DOHH2 (cell line): Measurements from ENCODE around the gene KIF26A.

Experiments
- H3F3A ChIP-seq: fragments of 200-600 bp; sonication (generic), shearing (Covaris generic); 2 replicates; pipeline ENCODE4 v1.6.0; 2016; ENCODE audit warnings: antibody characterized with exemption, mild to moderate bottlenecking; ENCODE audit not compliant: control insufficient read depth, insufficient read depth
- H3K27ac ChIP-seq: fragments of 200-600 bp; sonication (generic); 2 replicates; pipeline ENCODE4 v1.5.1; 2014; ENCODE audit warnings: low read depth, mild to moderate bottlenecking, low read length, moderate library complexity
- H3K27me3 ChIP-seq: fragments of 200-600 bp; sonication (generic); 2 replicates; pipeline ENCODE4 v1.6.1; 2014; ENCODE audit warnings: mild to moderate bottlenecking, low read length, mixed read lengths; ENCODE audit not compliant: control insufficient read depth
- H3K36me3 ChIP-seq: fragments of 200-600 bp; sonication (generic); 2 replicates; pipeline ENCODE4 v1.6.1; 2014; ENCODE audit warnings: mild to moderate bottlenecking, low read length, moderate library complexity, mixed read lengths; ENCODE audit not compliant: control insufficient read depth
- H3K4me1 ChIP-seq: fragments of 200-600 bp; sonication (generic); 2 replicates; pipeline ENCODE4 v1.6.1; 2014; ENCODE audit warnings: mild to moderate bottlenecking, low read length, mixed read lengths; ENCODE audit not compliant: control insufficient read depth
- H3K4me2 ChIP-seq: fragments of 200-600 bp; sonication (generic); 2 replicates; pipeline ENCODE4 v1.6.0; 2014; ENCODE audit warnings: mild to moderate bottlenecking, low read length, moderate library complexity
- H3K4me3 ChIP-seq: fragments of 200-600 bp; sonication (generic); 2 replicates; pipeline ENCODE4 v1.5.1; 2014; ENCODE audit warnings: mild to moderate bottlenecking, low read length, mixed read lengths
- H3K79me2 ChIP-seq: fragments of 200-600 bp; sonication (generic); 2 replicates; pipeline ENCODE4 v1.6.1; 2014; ENCODE audit warnings: mild to moderate bottlenecking, low read length, mixed read lengths; ENCODE audit not compliant: control insufficient read depth
- H3K9me2 ChIP-seq: fragments of 200-600 bp; sonication (generic); replicated peaks from 2 replicates; pipeline ENCODE4 v1.6.1; 2014; ENCODE audit warnings: mild to moderate bottlenecking, low read length, mixed read lengths; ENCODE audit not compliant: control insufficient read depth
- H3K9me3 ChIP-seq: fragments of 200-600 bp; sonication (generic); 2 replicates; pipeline ENCODE4 v1.6.1; 2014; ENCODE audit warnings: antibody characterized with exemption, low read length, mixed read lengths; ENCODE audit not compliant: control insufficient read depth, insufficient read depth
- H4K20me1 ChIP-seq: fragments of 200-600 bp; sonication (generic); 2 replicates; pipeline ENCODE4 v1.6.0; 2014; ENCODE audit warnings: low read depth, mild to moderate bottlenecking, antibody characterized with exemption, low read length, moderate library complexity; ENCODE audit not compliant: control insufficient read depth, insufficient read depth
- EZH2phosphoT487 ChIP-seq: fragments of 200-600 bp; sonication (generic); IDR thresholded peaks from 2 replicates; pipeline ENCODE4 v1.6.1; 2017; ENCODE audit warnings: borderline replicate concordance, mild to moderate bottlenecking, antibody characterized with exemption, low read length, moderate library complexity, mixed read lengths
- TF ChIP-seq, protein P1 (sequence below): fragments of 200-600 bp; sonication (generic); IDR thresholded peaks from one replicate; pipeline ENCODE4 v1.5.1; 2014; ENCODE audit warnings: antibody characterized with exemption, mild to moderate bottlenecking, low read depth, low read length; ENCODE audit not compliant: poor library complexity, severe bottlenecking

The KIF26A gene

DNA sequence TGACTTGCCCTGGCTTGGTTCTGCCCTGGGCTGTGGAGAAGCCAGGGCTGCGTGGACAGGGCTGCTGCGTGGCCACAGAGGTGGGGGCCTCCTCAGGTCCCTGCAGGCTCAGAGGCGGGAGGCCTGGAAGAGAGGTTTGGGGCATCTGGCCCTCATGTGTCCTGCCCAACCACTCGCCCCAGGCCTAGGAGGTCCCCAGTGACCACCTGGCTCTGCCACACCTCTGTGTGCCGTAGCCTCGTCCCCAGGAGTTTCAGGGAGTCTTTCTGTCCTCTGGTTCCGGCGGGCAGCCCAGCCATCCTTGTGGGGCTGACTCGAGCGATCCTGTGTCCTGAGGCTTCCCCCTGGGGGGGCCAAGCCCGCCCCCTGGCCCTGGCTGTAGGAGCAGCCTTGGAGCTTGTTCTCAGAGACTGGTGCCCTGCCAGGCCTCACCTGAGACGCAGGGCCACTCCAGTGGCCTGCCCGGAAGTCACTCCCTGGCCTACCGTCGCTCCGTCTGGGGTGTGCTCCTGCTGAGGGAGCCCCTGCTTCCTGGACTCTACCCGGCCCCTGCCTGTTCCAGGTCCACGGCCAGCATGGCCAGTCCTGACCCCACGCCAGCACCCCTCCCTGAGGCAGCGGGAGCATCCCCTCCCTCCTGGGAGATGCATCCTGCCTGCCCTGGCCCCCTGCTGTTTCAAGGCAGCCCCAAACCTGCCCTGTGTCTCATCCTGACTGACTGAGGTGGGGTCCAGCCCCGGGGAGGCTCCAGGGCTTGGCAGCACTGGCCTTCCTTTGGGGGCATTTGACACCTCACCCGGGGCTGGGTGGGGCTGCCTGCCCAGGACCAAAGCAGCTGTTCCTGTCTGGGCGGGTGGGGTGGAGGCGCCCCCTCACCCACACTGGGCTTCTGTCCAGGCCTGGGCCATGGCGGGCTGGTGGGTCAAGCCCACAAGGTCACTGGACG lies 39.0 kb upstream of the KIF26A start:
- Histone ChIP-seq H3K36me3 (no peaks in the 10 kb centered on the region), H3K27ac (no peak overlapping the region), H3K9me2 (no peaks in the 10 kb centered on the region), H3K4me2 (no peak overlapping the region), H3F3A (no peaks in the 10 kb centered on the region), H4K20me1 (no peaks in the 10 kb centered on the region), H3K4me3 (no peak overlapping the region), H3K4me1 (no peaks in the 10 kb centered on the region), H3K27me3 (no peaks in the 10 kb centered on the region), H3K79me2 (no peaks in the 10 kb centered on the region), H3K9me3 (no peaks in the 10 kb centered on the region)
- TF ChIP-seq, protein P1, sequence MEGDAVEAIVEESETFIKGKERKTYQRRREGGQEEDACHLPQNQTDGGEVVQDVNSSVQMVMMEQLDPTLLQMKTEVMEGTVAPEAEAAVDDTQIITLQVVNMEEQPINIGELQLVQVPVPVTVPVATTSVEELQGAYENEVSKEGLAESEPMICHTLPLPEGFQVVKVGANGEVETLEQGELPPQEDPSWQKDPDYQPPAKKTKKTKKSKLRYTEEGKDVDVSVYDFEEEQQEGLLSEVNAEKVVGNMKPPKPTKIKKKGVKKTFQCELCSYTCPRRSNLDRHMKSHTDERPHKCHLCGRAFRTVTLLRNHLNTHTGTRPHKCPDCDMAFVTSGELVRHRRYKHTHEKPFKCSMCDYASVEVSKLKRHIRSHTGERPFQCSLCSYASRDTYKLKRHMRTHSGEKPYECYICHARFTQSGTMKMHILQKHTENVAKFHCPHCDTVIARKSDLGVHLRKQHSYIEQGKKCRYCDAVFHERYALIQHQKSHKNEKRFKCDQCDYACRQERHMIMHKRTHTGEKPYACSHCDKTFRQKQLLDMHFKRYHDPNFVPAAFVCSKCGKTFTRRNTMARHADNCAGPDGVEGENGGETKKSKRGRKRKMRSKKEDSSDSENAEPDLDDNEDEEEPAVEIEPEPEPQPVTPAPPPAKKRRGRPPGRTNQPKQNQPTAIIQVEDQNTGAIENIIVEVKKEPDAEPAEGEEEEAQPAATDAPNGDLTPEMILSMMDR: no peak
- no peak for TF ChIP-seq EZH2phosphoT487

DNA sequence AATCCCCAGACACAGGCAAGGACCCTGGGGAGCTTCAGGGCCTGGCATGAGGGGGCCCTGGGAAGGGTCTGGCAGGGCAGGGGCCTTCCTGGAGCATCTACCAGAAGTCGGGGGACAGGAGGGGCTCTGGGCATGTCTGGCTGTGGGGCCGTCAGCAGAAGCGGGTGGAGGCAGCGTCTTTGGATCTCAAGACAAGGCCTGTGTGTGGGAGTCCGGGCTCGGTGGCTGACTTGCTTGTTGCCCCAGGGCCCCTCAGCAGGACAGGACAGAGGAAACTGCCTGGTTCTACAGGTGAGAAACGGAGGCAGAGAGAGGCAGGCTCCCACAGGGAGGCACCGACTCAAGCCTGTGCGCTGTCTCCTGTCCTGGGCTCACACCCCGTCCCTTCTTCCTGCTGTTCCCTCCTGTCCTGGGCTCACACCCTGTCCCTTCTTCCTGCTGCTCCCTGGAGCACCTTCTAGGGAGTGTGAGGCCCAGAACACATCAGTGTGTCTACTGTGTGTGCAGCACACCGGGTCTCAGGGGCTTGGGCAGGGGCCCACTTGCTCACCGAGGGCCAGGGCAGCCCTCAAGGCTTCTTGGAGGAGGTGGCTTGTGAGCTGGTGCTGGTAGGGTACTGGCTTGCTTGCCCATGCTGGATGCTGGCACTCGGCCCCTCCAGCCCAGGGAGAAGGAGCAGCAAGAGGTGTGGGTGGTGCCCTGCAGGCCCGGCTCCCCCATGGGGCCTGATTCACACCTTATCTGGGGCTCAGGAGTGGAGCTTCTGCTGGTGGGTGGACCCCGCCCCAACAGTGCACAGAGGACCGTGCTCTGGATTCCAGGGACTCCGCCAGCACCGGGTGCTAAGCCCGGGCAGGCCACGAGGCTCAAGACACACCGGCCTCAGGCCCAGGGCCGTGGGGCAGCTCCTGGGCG lies 38.0 kb upstream of the KIF26A start:
- Histone ChIP-seq H3K9me3 (no peaks in the 10 kb centered on the region), H3F3A (no peaks in the 10 kb centered on the region), H3K9me2 (no peaks in the 10 kb centered on the region), H3K27me3 (no peaks in the 10 kb centered on the region), H3K4me2 (no peak overlapping the region), H3K27ac (no peak overlapping the region), H4K20me1 (no peaks in the 10 kb centered on the region), H3K79me2 (no peaks in the 10 kb centered on the region), H3K4me3 (no peak overlapping the region), H3K4me1 (no peaks in the 10 kb centered on the region), H3K36me3 (no peaks in the 10 kb centered on the region)
- TF ChIP-seq, protein P1: no peak
- no peak for TF ChIP-seq EZH2phosphoT487

DNA sequence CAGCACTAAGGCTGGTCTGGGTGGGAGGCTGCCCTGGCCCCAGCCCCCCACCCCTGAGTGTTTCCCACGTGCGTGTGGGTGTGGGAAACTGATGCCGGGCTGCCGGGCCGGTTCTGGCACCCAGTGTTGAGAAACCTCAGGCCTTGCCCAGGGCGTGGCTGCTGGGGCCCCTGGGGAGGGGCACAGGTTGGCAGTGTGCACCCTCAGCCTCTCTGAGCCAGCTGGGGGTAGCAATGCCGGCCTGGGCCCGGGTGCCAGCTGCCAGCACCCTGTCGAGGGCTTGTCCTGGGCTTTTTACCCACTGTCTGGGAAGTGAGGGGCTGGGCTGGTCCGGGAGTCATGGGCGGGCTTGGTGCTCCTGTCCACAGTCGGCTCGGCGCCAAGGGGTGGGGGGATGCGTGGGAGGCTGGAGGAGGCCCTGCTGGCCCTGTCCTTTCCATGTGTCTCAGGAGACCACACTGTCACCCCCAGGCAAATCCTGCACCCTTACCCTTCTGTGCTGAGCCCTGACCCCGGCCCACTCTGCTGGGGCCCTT lies 37.2 kb upstream of the KIF26A start:
- Histone ChIP-seq H3K4me1 (no peaks in the 10 kb centered on the region), H3F3A (no peaks in the 10 kb centered on the region), H3K36me3 (no peaks in the 10 kb centered on the region), H3K9me2 (no peaks in the 10 kb centered on the region), H3K27ac (no peak overlapping the region), H3K9me3 (no peaks in the 10 kb centered on the region), H3K4me3 (no peak overlapping the region), H3K4me2 (no peak overlapping the region), H3K27me3 (no peaks in the 10 kb centered on the region), H3K79me2 (no peaks in the 10 kb centered on the region), H4K20me1 (no peaks in the 10 kb centered on the region)
- no peak for TF ChIP-seq EZH2phosphoT487
- TF ChIP-seq, protein P1: no peak
